SU-DHL-6 (cell line): ENCODE data around the gene PRSS21.

Source experiments
- EZH2phosphoT487 ChIP-seq: fragments of 200-600 bp; sonication (generic), shearing (Covaris generic); conservative IDR thresholded peaks from 2 replicates; pipeline ENCODE4 v1.6.1; 2018; ENCODE audit warnings: mild to moderate bottlenecking, antibody characterized with exemption, low read length, moderate library complexity, mixed read lengths
- TF ChIP-seq, protein P1 (sequence below): fragments of 200-600 bp; sonication (generic); IDR thresholded peaks from one replicate; pipeline ENCODE4 v1.5.1; 2017; ENCODE audit warnings: antibody characterized with exemption, mild to moderate bottlenecking, low read length, moderate library complexity; ENCODE audit not compliant: insufficient read depth, poor library complexity, severe bottlenecking

DNA sequence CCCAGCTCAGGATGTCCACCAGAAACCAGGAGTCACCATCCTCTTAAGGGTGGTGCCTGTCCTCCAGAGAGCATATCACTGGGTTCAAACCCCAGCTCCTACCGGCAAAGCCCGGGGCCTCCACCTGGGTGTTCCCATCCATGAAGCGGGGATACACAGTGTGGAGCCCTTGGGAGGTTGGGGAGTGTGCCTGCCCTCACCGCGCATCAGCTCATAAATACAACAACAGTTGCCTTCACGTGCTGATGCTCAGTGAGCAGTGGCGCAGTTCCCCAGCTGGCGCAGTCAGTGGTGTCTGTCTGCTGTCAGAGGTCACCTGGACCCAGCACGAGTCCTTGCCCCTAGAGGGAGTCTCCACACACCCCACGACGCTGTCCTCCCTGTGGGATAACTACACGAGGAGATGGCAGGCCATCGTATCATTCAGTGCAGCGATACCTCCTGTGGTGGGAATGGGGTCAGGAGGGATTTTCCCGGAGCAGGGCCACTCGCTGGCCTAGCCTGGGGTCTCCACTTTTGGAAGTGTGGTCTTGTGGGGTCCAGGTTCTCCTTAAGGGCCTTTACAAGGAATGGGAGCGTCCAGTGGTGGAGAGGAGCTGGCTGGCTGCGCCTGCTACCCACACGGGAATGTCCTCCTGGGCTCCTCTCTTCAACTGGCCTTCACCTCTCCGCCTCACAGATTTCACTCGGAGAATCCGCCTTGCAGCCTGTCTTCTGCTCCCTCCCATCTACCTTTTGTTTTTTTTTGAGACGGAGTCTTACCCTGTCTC, 37.7 kb upstream of the PRSS21 start:
- TF ChIP-seq, protein P1, sequence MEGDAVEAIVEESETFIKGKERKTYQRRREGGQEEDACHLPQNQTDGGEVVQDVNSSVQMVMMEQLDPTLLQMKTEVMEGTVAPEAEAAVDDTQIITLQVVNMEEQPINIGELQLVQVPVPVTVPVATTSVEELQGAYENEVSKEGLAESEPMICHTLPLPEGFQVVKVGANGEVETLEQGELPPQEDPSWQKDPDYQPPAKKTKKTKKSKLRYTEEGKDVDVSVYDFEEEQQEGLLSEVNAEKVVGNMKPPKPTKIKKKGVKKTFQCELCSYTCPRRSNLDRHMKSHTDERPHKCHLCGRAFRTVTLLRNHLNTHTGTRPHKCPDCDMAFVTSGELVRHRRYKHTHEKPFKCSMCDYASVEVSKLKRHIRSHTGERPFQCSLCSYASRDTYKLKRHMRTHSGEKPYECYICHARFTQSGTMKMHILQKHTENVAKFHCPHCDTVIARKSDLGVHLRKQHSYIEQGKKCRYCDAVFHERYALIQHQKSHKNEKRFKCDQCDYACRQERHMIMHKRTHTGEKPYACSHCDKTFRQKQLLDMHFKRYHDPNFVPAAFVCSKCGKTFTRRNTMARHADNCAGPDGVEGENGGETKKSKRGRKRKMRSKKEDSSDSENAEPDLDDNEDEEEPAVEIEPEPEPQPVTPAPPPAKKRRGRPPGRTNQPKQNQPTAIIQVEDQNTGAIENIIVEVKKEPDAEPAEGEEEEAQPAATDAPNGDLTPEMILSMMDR = no peak
- TF ChIP-seq EZH2phosphoT487 = no peak
